Kidney (tissue), 14 donors: ENCODE results near the gene STX16. TPM values are rescaled to one million over a fixed set of nuclear protein-coding genes. Genes with fewer than 3 reads are reported as not detected.
A peak's percentile ranks its signal among the peaks of the same experiment; 100 is the strongest.

ENCODE experiments used
- DNase-seq, 5 donors: peaks; one replicate each; pipeline ENCODE4 v3.0.0-alpha.2; 2013 to 2020
- FAIRE-seq: peaks from 2 replicates; lab custom pipeline; 2012; peaks lifted over from hg19 to GRCh38; lab: Jason Lieb, UNC
- H3K27ac ChIP-seq, 2 donors: one replicate each; pipeline ENCODE4 v1.7.0; 2013; ENCODE audit warnings: low read depth in 2 of 2, low read length in 2 of 2, inconsistent platforms in 1 of 2
- H3K27me3 ChIP-seq: one replicate; pipeline ENCODE4 v1.7.1; 2013; ENCODE audit warnings: low read length, inconsistent platforms; ENCODE audit not compliant: control insufficient read depth, insufficient read depth
- H3K36me3 ChIP-seq, 3 donors: one replicate each; pipeline versions ENCODE4 v1.7.0 to v1.7.1; 2013; ENCODE audit warnings: low read length in 3 of 3, control low read depth in 1 of 3, inconsistent platforms in 1 of 3; ENCODE audit not compliant: insufficient read depth in 3 of 3, control insufficient read depth in 2 of 3
- H3K4me1 ChIP-seq, 3 donors: one replicate each; pipeline versions ENCODE4 v1.7.0 to v1.7.1; 2013; ENCODE audit warnings: low read length in 3 of 3, inconsistent platforms in 1 of 3, low read depth in 1 of 3; ENCODE audit not compliant: control insufficient read depth in 2 of 3, insufficient read depth in 2 of 3
- H3K4me3 ChIP-seq, 3 donors: one replicate each; pipeline versions ENCODE4 v1.7.0 to v1.8.1; 2013; ENCODE audit warnings: low read length in 3 of 3, control low read depth in 1 of 3, inconsistent platforms in 1 of 3
- H3K9ac ChIP-seq, 3 donors: one replicate each; pipeline versions ENCODE4 v1.7.0 to v1.7.1; 2013; ENCODE audit warnings: low read length in 3 of 3, control low read depth in 1 of 3, inconsistent platforms in 1 of 3
- H3K9me3 ChIP-seq, 3 donors: one replicate each; pipeline versions ENCODE4 v1.7.0 to v1.7.1; 2013; ENCODE audit warnings: low read length in 3 of 3, control low read depth in 1 of 3, inconsistent platforms in 1 of 3; ENCODE audit not compliant: control insufficient read depth in 2 of 3, insufficient read depth in 1 of 3
- intact Hi-C: fragments of 100-400 bp; cut with DNase I; formaldehyde crosslinking; loops from one replicate; pipeline ENCODE4 v1.11.1; 2022
- polyA plus RNA-seq: library from polyadenylated mRNA; stranded (reverse); fragments of 350-450 nt; fragmentation: Illumina TruSeq; extraction: RNeasy Lipid Tissue Mini Kit (QIAGEN cat#74804); gene quantifications from one replicate; pipeline ENCODE4 v1.2.3, GENCODE V29; 2014; ENCODE audit warnings: low read depth, low replicate concordance; ENCODE audit not compliant: insufficient read depth
- total RNA-seq: library from RNA; stranded (reverse); fragmentation: NEBNext Ultra II Directional; extraction: Animal tissue kit (Norgen Biotek cat#: 25700); gene quantifications from one replicate; pipeline ENCODE4 v1.2.1, GENCODE V29; 2021
- TF ChIP-seq, protein P1 (sequence below): IDR thresholded peaks from 3 replicates; pipeline ENCODE4 v1.5.1; 2012; ENCODE audit warnings: mild to moderate bottlenecking, moderate library complexity, borderline replicate concordance; ENCODE audit not compliant: insufficient read depth; ENCODE audit errors: extremely low read depth
- donor health status: control.
- donor health status: control.
- donor health status: control.
- donor health status: control.
- donor health status: control.
- donor health status: DM: yes; HTN: yes; CAD: no.
- donor health status: Normal renal cell carcinoma (clear cell type).

Gene STX16
- total and polyA plus RNA-seq, 2 donors from 2014 or later: 20.6 to 60.7 TPM

DNA sequence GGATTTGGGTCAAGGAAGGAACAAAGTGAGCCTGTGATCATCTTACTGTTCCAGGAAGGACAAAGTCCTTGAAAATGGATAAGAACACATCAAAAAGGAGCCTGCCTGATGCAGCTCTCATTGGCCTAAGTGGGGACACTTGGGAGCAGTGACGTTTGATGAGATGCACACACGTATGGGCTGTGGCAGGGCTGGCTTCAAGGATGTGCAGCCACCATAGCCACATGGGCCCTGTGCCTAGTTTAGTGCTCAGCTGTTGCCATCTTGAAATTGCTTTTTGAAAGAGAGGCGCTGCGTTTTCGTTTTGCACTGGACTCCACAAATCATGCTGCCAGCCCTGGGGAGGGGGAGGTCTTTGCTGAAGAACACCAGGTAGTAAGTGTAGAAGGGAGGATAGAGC lies 34.9 kb downstream of the STX16 start:
- intact Hi-C loops: no loop called here
- no peak for DNase-seq
- H3K9me3 ChIP-seq: no peaks in the 10 kb centered on the region

DNA sequence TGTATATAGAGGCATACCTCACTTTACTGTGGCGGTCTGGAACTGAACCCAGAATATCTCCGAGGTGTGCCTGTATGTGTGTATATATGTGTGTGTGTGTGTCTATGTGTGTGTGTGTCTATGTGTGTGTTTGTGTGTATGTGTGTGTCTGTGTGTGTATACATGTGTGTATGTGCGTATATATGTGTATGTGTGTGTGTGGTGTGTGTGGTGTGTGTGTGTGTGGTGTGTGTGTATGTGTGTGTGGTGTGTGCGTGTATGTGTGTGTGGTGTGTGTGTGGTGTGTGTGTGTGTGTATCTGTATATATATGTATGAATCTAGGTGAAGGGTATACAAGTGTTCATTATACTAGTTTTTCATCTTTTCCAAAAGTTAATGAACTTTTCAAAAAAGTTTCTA lies 37.3 kb downstream of the STX16 start:
- TF ChIP-seq, protein P1, sequence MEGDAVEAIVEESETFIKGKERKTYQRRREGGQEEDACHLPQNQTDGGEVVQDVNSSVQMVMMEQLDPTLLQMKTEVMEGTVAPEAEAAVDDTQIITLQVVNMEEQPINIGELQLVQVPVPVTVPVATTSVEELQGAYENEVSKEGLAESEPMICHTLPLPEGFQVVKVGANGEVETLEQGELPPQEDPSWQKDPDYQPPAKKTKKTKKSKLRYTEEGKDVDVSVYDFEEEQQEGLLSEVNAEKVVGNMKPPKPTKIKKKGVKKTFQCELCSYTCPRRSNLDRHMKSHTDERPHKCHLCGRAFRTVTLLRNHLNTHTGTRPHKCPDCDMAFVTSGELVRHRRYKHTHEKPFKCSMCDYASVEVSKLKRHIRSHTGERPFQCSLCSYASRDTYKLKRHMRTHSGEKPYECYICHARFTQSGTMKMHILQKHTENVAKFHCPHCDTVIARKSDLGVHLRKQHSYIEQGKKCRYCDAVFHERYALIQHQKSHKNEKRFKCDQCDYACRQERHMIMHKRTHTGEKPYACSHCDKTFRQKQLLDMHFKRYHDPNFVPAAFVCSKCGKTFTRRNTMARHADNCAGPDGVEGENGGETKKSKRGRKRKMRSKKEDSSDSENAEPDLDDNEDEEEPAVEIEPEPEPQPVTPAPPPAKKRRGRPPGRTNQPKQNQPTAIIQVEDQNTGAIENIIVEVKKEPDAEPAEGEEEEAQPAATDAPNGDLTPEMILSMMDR: no peak
- no peak for FAIRE-seq
- intact Hi-C loops: no loop called here

More for the DNA sequence above, 34.9 kb downstream of the STX16 start:
- peaks cover 0 to 4% (median 0%) of the 10 kb centered on the region in 3 donors for H3K4me1 ChIP-seq
- H3K9ac ChIP-seq: no peak overlapping the region
- H3K36me3 ChIP-seq: no peaks in the 10 kb centered on the region
- no peak overlapping the region for H3K4me3 ChIP-seq
- H3K27me3 ChIP-seq: no peaks in the 10 kb centered on the region
- no peak for FAIRE-seq
- TF ChIP-seq, protein P1: no peak
- H3K27ac ChIP-seq: no peak overlapping the region

DNA sequence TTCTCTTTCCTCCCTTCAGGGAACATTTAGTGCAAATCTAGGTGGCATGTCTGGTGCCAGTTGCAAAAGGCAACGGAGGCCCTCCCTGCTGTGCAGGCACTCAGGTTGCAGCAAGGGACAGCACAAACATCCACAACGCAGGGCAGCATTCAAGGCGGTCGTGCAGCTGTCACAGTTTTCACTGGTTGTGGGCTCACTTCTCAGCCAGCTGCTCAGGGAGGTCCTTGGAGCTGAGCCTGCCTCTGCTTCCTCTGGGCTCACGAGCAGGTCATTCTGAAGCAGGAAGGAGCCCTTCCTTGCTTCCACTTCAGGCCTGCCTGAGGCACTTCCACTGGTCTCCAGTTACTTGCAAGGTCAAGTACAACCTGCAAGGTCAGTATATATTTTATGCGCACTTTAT lies 37.8 kb downstream of the STX16 start:
- H3K9me3 ChIP-seq: no peaks in the 10 kb centered on the region
- intact Hi-C loops: no loop called here
- H3K27ac ChIP-seq: no peak overlapping the region
- no peaks in the 10 kb centered on the region for H3K36me3 ChIP-seq
- FAIRE-seq (no peak), DNase-seq (peak in 4 of 5 donors; percentile 34 to 72 (median 42))
- TF ChIP-seq, protein P1: no peak
- no peak overlapping the region for H3K9ac ChIP-seq
- H3K4me3 ChIP-seq: no peak overlapping the region
- no peaks in the 10 kb centered on the region for H3K27me3 ChIP-seq
- peaks cover 0 to 11% (median 0%) of the 10 kb centered on the region in 3 donors for H3K4me1 ChIP-seq

More for the DNA sequence above, 37.3 kb downstream of the STX16 start:
- no peaks in the 10 kb centered on the region for H3K36me3 ChIP-seq
- H3K9ac ChIP-seq: no peak overlapping the region
- peaks cover 0 to 6% (median 0%) of the 10 kb centered on the region in 3 donors for H3K4me1 ChIP-seq
- no peaks in the 10 kb centered on the region for H3K27me3 ChIP-seq
- H3K4me3 ChIP-seq: peak overlapping the region in 1 of 3 donors; percentile 5
- no peak overlapping the region for H3K27ac ChIP-seq
- H3K9me3 ChIP-seq: no peaks in the 10 kb centered on the region
- DNase-seq: no peak
